ENCODE results near the gene TLE1. TPM values are rescaled to one million over a fixed set of nuclear protein-coding genes. Genes with fewer than 3 reads are reported as not detected.
A peak's percentile ranks its signal among the peaks of the same experiment; 100 is the strongest.

Gene TLE1
- total and polyA plus RNA-seq, 2 of the 4 experiments (the other 2 are of a cell fraction), result 36.0 to 51.0 TPM

DNA sequence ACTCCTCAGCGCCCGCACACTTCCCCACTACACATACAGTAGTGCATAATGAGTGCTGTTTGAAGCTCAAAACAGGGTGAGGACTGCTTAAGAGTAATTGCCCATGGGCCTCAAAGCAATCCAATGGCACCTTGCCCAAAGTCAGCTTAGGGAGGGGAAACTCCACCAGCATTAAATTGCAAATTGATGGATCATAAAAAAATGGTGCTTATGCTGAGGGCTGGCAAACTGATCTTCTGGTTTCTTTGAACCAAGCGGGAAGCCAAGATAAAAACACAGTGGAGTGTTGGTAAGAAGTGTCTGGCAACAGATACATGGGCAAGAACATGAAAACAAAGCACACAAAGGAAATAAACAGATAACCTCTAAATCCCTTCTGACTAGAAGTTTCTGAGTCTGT lies 28.0 kb downstream of the TLE1 start:
- Histone ChIP-seq H3K9me1 (ENCODE audit: insufficient read depth, low read length) (peaks cover 4% of the 10 kb centered on the region), H3K4ac (ENCODE audit: low read depth, low read length) (peak overlapping the region; percentile 25; the same call in 1 of the 2 replicates), H2BK120ac (ENCODE audit: low read depth, low read length) (0 out of 2 replicates have a peak overlapping the region, but pooled peaks have one; percentile 6), H4K20me1 (ENCODE audit: insufficient read depth, low read length) (peaks cover 9% of the 10 kb centered on the region; the same call in 1 of the 2 replicates), H4K91ac (ENCODE audit: insufficient read depth, low read depth, low read length) (no peak overlapping the region), H2AK9ac (replicated peaks; ENCODE audit: low read depth, low read length, poor library complexity) (no peak overlapping the region), H3K9ac (ENCODE audit: low read depth, low read length) (no peak overlapping the region), H3K18ac (ENCODE audit: low read depth, low read length) (no peak overlapping the region), H2BK15ac (ENCODE audit: low read depth, low read length) (peak overlapping the region; percentile 66; the same call in 1 of the 3 replicates), H3K14ac (replicated peaks; ENCODE audit: low read depth, low read length) (0 out of 2 replicates have a peak overlapping the region, but pooled peaks have one; percentile 18), H3K4me2 (ENCODE audit: low read depth, low read length) (no peak overlapping the region), H3K56ac (ENCODE audit: extremely low read depth, insufficient read depth, low read length) (no peak overlapping the region), H3K23ac (ENCODE audit: low read depth, low read length) (no peak overlapping the region), H3K9me3 (ENCODE audit: control insufficient read depth, insufficient read depth, low read length) (no peaks in the 10 kb centered on the region), H2BK5ac (ENCODE audit: low read depth, low read length, poor library complexity, severe bottlenecking) (peak overlapping the region; percentile 5), H3K27me3 (ENCODE audit: control insufficient read depth, insufficient read depth, low read length) (no peaks in the 10 kb centered on the region), H2BK20ac (ENCODE audit: low read depth, low read length) (no peak overlapping the region), H4K8ac (ENCODE audit: low read depth in 2 of 2, low read length in 2 of 2) (peak overlapping the region in 1 of 2 experiments; percentile 10; a peak in 1 of 4 replicates), H2AK5ac (ENCODE audit: low read depth, low read length) (peak overlapping the region; percentile 8; the same call in 1 of the 2 replicates), H2AFZ (replicated peaks; ENCODE audit: low read length, poor library complexity) (no peak overlapping the region), H4K5ac (ENCODE audit: low read depth, low read length) (no peak overlapping the region), H3K4me1 (ENCODE audit: control insufficient read depth, insufficient read depth, low read length) (peaks cover 14% of the 10 kb centered on the region), H3K79me1 (ENCODE audit: low read depth in 1 of 2, low read length in 2 of 2) (peaks cover 43 to 74% of the 10 kb centered on the region in 2 experiments), H3K4me3 (ENCODE audit: insufficient read depth, low read depth, low read length) (no peak overlapping the region), H3K27ac (ENCODE audit: insufficient read depth, low read length) (no peak overlapping the region), H3K36me3 (ENCODE audit: control insufficient read depth, insufficient read depth, low read length) (peaks cover 5% of the 10 kb centered on the region)
- intact Hi-C loops (cut with micrococcal nuclease), result no loop called here
- dilution Hi-C loops (cut with HindIII; ENCODE audit: low sequenced_read_pairs, unreplicated experiment), result no loop called here
- TF ChIP-seq, protein P1, sequence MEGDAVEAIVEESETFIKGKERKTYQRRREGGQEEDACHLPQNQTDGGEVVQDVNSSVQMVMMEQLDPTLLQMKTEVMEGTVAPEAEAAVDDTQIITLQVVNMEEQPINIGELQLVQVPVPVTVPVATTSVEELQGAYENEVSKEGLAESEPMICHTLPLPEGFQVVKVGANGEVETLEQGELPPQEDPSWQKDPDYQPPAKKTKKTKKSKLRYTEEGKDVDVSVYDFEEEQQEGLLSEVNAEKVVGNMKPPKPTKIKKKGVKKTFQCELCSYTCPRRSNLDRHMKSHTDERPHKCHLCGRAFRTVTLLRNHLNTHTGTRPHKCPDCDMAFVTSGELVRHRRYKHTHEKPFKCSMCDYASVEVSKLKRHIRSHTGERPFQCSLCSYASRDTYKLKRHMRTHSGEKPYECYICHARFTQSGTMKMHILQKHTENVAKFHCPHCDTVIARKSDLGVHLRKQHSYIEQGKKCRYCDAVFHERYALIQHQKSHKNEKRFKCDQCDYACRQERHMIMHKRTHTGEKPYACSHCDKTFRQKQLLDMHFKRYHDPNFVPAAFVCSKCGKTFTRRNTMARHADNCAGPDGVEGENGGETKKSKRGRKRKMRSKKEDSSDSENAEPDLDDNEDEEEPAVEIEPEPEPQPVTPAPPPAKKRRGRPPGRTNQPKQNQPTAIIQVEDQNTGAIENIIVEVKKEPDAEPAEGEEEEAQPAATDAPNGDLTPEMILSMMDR (conservative IDR thresholded peaks at IDR 0.05; ENCODE audit: low read depth, low read length), result no peak
- TF ChIP-seq USF2 (IDR thresholded peaks at IDR 0.05; ENCODE audit: low read depth, low read length), result no peak
- no peak for TF ChIP-seq SMC3 (IDR thresholded peaks at IDR 0.05; ENCODE audit: low read depth, low read length)
- TF ChIP-seq, protein P2, sequence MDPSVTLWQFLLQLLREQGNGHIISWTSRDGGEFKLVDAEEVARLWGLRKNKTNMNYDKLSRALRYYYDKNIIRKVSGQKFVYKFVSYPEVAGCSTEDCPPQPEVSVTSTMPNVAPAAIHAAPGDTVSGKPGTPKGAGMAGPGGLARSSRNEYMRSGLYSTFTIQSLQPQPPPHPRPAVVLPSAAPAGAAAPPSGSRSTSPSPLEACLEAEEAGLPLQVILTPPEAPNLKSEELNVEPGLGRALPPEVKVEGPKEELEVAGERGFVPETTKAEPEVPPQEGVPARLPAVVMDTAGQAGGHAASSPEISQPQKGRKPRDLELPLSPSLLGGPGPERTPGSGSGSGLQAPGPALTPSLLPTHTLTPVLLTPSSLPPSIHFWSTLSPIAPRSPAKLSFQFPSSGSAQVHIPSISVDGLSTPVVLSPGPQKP (IDR thresholded peaks at IDR 0.05; ENCODE audit: borderline replicate concordance, low read depth, low read length), result no peak
- TF ChIP-seq FOS (IDR thresholded peaks at IDR 0.05; ENCODE audit: low read depth, low read length), result no peak
- no peak for TF ChIP-seq MAFK (IDR thresholded peaks at IDR 0.05; ENCODE audit: low read depth, low read length)
- TF ChIP-seq RAD21 (IDR thresholded peaks at IDR 0.05; ENCODE audit: low read length), result no peak
- no peak for TF ChIP-seq MAZ (IDR thresholded peaks at IDR 0.05; ENCODE audit: borderline replicate concordance, low read depth, low read length)
- no peak for TF ChIP-seq POLR2A (IDR thresholded peaks at IDR 0.05; ENCODE audit: low read depth, low read length)
- no peak for TF ChIP-seq CHD1 (IDR thresholded peaks at IDR 0.05; ENCODE audit: low read depth, low read length)
- no peak for DNase-seq
- in situ Hi-C loops (cut with MboI; ENCODE audit: low sequenced_read_pairs), result no loop called here
- POLR2A ChIA-PET (ENCODE audit: unreplicated experiment), result no interaction called here
- no CpG with 5 or more reads among the region's 3 CpGs for WGBS, 2 experiments (ENCODE audit: extremely low coverage in 2 of 2, insufficient read length in 1 of 2)
- BruUV-seq (replicated peaks), result no TSS peak
- CTCF ChIA-PET, result no interaction called here
- ATAC-seq (ENCODE audit: low read depth), result no peak

Measured in IMR-90 (cell line).